Measurements from ENCODE around the gene LPO. TPM values are rescaled to one million over a fixed set of nuclear protein-coding genes. Genes with fewer than 3 reads are reported as not detected.

LPO gene
- total and polyA plus RNA-seq, 2 donors, result not detected

DNA sequence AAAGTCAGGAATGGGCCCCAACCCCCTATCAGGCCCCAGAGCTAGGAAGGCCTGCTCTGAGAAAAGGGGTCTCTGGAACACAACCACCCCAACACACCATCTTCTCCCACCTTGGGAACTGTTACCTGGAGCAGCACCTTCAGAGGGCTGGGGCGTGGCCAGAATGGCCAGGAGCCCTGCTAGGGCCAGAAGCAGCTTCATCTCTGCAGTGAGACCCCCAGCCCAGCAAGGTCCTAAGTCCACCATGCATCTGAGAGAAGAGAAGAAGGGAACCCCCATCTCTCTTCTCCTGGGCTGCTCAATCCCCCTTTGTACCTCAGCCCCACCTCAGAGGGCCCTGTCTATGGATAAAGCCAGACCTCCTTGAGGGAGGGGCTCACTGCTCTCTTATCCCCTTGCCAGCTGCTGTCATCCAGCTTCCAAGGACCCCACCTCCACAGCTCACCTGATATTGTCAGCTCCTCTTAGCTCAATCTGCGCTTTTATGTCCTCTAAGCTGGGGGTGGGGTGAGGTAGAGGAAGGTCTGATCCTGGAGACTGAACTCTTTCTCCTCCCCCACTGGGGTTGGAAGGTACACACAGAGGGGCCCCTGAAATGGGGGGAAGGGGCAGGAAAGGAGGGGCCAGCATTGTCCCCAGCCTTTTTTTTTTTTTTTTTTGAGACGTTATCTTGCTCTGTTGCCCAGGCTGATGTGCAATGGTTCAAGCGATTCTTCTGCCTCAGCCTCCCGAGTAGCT lies 42.3 kb downstream of the LPO start, which contains the start of gene MPO:
TSS of gene MPO (minus strand) at position 456 of the 738 bp plus-strand sequence. CDS start at position 279, 177 bp downstream.
- WGBS, result 86% methylated on average over 5 of the region's 5 CpGs
- H3K4me3 ChIP-seq (ENCODE audit: low read depth, low read length), result no peak within 1 kb of the TSS

DNA sequence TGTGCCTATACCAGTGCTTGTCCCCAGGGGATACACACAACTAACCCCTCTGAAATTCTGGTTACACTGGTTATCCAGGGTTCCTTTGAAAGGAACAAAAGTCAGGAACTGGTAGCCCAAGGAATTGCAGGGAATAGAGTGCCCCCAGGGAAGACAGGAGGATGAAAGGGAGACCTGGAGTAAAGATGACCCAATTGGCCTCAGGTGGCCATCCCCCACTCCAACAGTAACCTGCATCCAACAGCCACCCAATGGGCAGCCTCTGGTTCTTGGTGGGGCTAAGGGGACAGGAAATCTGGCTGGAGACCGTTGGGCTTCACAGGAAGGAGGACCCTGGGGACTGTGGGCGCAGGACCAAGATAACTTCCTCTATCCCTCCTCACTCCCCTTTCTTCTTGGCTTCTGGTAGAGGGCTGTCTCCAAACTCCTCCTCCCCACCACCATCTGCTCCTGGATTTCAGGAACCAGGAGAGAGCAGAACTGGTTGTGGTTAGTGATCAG lies 43.2 kb downstream of the LPO start:
- WGBS, result 32% methylated on average over 2 of the region's 2 CpGs
- DNase-seq (ENCODE audit: extremely low spot score), result no peak

More for the DNA sequence above, 42.3 kb downstream of the LPO start, which contains the start of gene MPO:
- no peak for DNase-seq (ENCODE audit: extremely low spot score)
- Histone ChIP-seq H3K36me3 (ENCODE audit: insufficient read depth) (no peaks in the 10 kb centered on the region), H3K4me1 (ENCODE audit: insufficient read depth) (no peaks in the 10 kb centered on the region), H3K27ac (ENCODE audit: low read depth) (no peak within 1 kb of the TSS)

DNA sequence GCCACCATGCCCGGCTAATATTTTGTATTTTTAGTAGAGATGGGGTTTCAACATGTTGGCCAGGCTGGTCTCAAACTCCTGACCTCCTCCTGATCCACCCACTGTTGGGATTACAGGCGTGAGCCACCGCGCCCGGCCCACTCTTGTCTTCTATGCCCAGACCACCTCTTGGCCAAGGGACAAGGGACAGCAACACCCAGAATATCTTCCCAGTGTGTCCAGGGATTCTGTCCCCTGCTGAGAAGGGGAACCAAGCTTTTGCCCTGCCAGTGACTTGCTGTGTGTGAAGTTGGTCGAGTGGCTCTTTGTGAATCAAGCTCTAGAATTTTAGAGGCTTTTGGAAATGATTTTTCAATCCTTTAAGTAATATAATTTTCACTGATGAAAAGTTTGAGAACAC lies 44.1 kb downstream of the LPO start:
- Histone ChIP-seq H3K4me1 (ENCODE audit: insufficient read depth) (no peaks in the 10 kb centered on the region), H3K36me3 (ENCODE audit: insufficient read depth) (no peaks in the 10 kb centered on the region), H3K27ac (ENCODE audit: low read depth) (no peak overlapping the region), H3K4me3 (ENCODE audit: low read depth, low read length) (no peak overlapping the region)
- DNase-seq (ENCODE audit: extremely low spot score), result no peak
- 90% methylated on average over 6 of the region's 6 CpGs for WGBS

More for the DNA sequence above, 43.2 kb downstream of the LPO start:
- Histone ChIP-seq H3K4me1 (ENCODE audit: insufficient read depth) (no peaks in the 10 kb centered on the region), H3K27ac (ENCODE audit: low read depth) (no peak overlapping the region), H3K36me3 (ENCODE audit: insufficient read depth) (no peaks in the 10 kb centered on the region), H3K4me3 (ENCODE audit: low read depth, low read length) (no peak overlapping the region)

DNA sequence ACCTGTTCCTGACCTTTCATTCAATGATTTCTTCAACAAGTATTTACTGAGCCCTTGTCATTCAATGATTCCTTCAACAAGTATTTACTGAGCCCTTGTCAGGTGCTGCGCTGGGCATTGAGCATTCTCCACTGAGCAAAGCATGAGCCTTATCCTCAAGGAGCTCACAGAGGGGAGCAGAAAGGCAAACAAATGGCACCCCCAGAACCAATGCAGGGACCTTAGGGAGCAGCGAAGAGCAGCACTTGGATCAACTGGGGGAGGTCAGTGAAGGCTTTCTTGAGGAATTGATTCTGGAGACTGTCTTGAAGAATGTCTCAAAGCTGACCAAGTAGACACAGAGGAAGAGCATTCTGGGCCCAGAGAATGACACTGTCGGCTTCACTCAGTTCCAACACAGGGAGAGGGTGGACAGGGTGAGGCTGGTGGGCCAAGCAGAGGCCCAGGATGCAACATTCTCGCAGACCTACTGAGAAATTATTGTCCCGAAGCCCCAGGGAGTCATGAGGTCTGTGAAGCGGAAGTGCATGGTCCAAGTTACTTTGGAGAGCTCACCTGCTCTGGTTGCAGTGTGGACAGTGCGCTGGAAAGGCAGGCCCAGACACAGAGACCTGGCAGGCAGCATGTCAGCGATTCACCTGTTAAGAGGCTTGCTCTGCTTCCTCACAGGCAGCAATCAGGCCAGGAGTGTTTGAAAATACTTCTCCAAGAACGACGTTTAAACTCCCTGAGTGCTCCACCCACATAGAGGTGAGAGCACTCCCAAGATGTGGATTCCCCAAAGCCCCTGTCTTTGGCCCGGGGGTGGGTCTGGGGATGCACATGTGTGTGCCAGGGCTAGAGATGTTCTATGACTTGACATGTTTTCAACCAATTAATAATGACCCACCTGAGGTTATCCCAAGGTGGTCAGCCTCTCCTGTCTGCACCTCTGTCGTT lies 45.6 kb downstream of the LPO start:
- DNase-seq (ENCODE audit: extremely low spot score), result no peak

DNA sequence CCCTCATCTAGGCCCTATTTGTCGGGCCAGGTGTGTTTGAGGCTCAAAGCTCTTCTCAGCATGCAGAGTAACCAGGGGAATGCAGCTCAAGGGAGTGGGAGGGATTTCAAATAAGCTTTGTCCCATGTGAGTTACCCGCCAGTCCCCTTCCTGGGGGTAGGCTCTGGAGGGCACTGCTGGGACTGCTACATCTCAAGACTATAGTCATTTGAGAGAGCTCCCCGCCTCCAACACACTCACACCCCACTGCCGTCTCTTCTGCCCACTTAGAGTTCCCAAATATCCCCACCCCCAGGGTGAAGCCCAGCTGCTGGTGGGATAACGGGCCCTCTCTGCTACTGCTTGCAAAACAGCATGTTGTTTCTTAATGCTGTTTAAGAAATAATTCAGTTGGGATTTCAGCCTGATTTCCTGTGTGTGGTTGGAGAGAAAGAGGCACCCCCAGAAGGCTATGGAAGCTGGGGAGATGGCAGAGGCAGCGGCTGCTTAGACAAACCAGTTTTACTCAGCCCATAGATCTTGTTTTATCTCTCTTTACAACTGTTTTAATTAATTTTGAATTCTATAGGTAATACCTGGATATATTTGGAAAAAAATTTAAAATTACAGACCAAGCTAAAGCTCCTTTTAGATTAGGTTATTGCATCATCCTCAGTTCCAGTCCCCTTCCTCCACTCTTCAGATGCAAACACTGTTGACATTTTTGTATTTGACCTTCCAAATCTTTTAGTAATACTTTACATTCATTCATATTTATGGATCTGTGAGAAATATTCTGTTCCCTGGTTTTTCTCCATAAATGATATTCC lies 46.4 kb downstream of the LPO start:
- Histone ChIP-seq H3K4me1 (ENCODE audit: insufficient read depth) (no peaks in the 10 kb centered on the region), H3K27ac (ENCODE audit: low read depth) (no peak overlapping the region), H3K36me3 (ENCODE audit: insufficient read depth) (no peaks in the 10 kb centered on the region), H3K4me3 (ENCODE audit: low read depth, low read length) (no peak overlapping the region)
- 40% methylated on average over 6 of the region's 6 CpGs for WGBS
- no peak for DNase-seq (ENCODE audit: extremely low spot score)

More for the DNA sequence above, 45.6 kb downstream of the LPO start:
- no peak overlapping the region for H3K4me3 ChIP-seq (ENCODE audit: low read depth, low read length)
- H3K27ac ChIP-seq (ENCODE audit: low read depth), result no peak overlapping the region
- 70% methylated on average over 12 of the region's 12 CpGs for WGBS
- H3K36me3 ChIP-seq (ENCODE audit: insufficient read depth), result no peaks in the 10 kb centered on the region
- H3K4me1 ChIP-seq (ENCODE audit: insufficient read depth), result no peaks in the 10 kb centered on the region

DNA sequence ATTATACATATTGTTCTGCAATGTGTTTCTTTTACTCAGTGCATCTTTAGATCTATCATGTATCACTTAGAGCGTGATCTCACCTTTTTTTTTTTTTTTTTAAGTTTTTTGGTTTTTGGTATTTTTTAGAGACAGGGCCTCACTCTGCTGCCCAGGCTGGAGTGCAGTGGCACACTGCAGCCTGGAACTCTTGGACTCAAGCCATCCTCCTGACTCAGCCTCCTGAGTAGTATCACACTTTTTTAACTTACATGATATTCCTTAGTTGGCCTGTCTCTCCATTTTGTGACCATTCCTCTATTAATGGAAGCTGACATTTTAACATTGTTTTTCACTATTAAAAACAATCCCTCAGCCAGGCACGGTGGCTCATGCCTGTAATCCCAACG lies 47.0 kb downstream of the LPO start:
- H3K4me1 ChIP-seq (ENCODE audit: insufficient read depth), result no peaks in the 10 kb centered on the region
- H3K4me3 ChIP-seq (ENCODE audit: low read depth, low read length), result no peak overlapping the region
- WGBS, result 84% methylated on average over 3 of the region's 3 CpGs
- no peaks in the 10 kb centered on the region for H3K36me3 ChIP-seq (ENCODE audit: insufficient read depth)
- H3K27ac ChIP-seq (ENCODE audit: low read depth), result no peak overlapping the region
- no peak for DNase-seq (ENCODE audit: extremely low spot score)

DNA sequence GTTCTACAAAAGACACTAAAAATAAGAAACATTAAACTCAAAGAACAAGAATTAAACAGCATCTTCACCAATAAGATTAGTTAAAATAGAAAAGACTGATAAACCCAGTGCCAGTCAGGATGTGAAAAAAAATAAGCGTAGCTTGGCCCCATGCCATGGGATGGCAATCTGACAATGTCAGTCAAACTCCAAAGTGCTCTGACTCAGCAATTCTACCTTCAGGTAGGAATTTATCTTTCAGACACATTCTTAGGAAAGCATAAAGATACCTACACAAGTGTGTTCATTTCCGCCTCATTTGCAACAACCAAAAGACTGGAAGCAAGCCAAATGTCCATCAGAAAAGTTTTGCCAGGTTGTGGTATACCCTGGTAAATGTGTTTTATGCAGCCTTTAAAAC lies 51.5 kb downstream of the LPO start:
- DNase-seq (ENCODE audit: extremely low spot score), result no peak
- H3K4me3 ChIP-seq (ENCODE audit: low read depth, low read length), result no peak overlapping the region
- 59% methylated on average over 2 of the region's 2 CpGs for WGBS

DNA sequence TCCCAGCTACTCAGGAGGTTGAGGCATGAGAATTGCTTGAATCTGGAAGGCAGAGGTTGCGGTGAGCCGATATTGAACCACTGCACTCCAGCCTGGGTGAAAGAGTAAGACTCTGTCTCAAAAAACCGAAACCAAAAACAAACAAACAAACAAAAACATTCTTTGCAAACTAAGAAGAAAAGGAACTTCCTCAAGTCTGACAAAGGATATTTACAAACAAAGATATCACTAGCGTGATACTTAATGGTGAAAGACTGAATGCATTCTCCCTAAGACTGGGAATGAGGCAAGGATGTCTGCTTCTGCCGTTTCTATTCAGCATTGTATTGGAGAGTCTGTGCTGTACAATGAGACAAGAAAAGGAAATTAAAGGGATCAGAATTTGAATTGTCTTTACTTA lies 52.9 kb downstream of the LPO start:
- Histone ChIP-seq H3K36me3 (ENCODE audit: insufficient read depth) (no peaks in the 10 kb centered on the region), H3K4me3 (ENCODE audit: low read depth, low read length) (no peak overlapping the region), H3K27ac (ENCODE audit: low read depth) (no peak overlapping the region), H3K4me1 (ENCODE audit: insufficient read depth) (no peaks in the 10 kb centered on the region)
- no peak for DNase-seq (ENCODE audit: extremely low spot score)
- WGBS, result 75% methylated on average over 5 of the region's 5 CpGs

More for the DNA sequence above, 51.5 kb downstream of the LPO start:
- Histone ChIP-seq H3K4me1 (ENCODE audit: insufficient read depth) (no peaks in the 10 kb centered on the region), H3K36me3 (ENCODE audit: insufficient read depth) (no peaks in the 10 kb centered on the region), H3K27ac (ENCODE audit: low read depth) (no peak overlapping the region)

DNA sequence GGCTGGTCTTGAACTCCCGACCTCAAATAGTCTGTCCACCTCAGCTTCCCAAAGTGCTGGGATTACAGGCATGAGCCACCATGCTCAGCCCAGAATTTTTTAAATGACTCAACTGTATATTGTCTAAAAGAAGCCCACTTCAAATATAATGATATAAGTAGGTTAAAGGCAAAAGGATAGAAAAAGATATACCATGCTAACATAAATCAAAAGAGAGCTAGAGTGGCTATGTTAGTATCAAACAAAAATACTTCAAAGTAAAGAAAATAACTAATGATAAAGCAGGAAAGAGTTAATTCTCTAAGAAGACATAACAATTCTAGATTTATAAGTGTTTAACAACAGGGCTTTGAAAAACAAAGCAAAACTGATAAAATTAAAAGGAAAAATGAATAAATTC lies 55.6 kb downstream of the LPO start:
- no peak for DNase-seq (ENCODE audit: extremely low spot score)
- Histone ChIP-seq H3K36me3 (ENCODE audit: insufficient read depth) (no peaks in the 10 kb centered on the region), H3K27ac (ENCODE audit: low read depth) (no peak overlapping the region), H3K4me1 (ENCODE audit: insufficient read depth) (no peaks in the 10 kb centered on the region), H3K4me3 (ENCODE audit: low read depth, low read length) (no peak overlapping the region)
- 93% methylated on average over 1 of the region's 1 CpG for WGBS

DNA sequence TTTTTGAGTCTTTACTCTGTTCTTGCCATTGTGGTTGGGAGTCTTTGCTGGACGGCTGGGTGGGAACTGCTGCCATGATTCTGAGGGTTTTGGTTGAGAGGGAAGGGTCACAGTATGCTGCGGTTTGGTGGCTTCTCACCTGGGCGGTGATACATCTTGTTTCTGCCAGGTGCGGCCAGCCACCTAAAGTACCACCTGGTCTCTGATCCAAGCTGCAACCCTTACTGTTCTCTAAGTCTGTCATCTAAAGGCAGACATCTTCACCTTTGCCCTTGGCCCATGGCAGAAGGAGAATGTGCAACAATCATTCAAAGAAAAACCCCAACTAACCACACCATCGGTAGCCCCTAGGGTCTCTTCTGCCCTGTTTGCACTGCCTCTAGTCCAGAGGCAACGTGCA lies 62.0 kb downstream of the LPO start:
- 88% methylated on average over 6 of the region's 6 CpGs for WGBS
- no peak overlapping the region for H3K4me3 ChIP-seq (ENCODE audit: low read depth, low read length)
- no peaks in the 10 kb centered on the region for H3K4me1 ChIP-seq (ENCODE audit: insufficient read depth)
- DNase-seq (ENCODE audit: extremely low spot score), result no peak
- H3K36me3 ChIP-seq (ENCODE audit: insufficient read depth), result no peaks in the 10 kb centered on the region
- no peak overlapping the region for H3K27ac ChIP-seq (ENCODE audit: low read depth)

DNA sequence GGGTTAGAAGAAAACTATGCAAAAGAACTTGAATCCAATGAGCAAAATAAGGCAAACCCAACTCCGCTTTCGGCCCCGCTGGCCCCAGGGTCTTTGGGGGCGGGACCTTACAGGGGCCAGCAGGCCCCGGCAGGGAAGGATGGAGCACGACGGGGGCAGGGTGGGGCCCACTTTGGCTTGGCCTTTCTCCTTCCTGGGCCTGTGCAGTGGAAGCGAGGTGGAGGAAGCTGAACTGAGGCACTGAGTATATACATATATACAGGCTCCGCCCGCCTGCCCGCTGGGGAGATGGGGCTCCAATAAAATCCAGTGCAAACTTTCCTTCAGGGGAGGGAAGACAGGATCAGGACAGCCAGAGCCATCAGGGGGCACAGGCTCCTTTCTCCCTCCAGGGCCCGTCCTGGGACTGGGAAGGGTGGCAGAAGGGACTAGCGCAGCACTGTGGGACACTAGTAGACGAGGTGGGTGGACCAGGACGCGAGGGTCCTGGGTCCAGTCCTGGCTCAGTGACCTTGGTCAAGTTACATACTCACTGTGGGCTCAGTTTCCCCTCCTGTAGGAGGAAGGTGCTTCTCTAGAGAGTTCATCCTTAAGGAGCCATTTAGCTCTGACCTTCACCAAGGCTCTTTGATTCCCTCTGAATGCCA lies 63.2 kb downstream of the LPO start:
- 81% methylated on average over 16 of the region's 16 CpGs for WGBS
- no peak for DNase-seq (ENCODE audit: extremely low spot score)
- no peaks in the 10 kb centered on the region for H3K4me1 ChIP-seq (ENCODE audit: insufficient read depth)
- no peak overlapping the region for H3K4me3 ChIP-seq (ENCODE audit: low read depth, low read length)
- no peaks in the 10 kb centered on the region for H3K36me3 ChIP-seq (ENCODE audit: insufficient read depth)
- no peak overlapping the region for H3K27ac ChIP-seq (ENCODE audit: low read depth)

DNA sequence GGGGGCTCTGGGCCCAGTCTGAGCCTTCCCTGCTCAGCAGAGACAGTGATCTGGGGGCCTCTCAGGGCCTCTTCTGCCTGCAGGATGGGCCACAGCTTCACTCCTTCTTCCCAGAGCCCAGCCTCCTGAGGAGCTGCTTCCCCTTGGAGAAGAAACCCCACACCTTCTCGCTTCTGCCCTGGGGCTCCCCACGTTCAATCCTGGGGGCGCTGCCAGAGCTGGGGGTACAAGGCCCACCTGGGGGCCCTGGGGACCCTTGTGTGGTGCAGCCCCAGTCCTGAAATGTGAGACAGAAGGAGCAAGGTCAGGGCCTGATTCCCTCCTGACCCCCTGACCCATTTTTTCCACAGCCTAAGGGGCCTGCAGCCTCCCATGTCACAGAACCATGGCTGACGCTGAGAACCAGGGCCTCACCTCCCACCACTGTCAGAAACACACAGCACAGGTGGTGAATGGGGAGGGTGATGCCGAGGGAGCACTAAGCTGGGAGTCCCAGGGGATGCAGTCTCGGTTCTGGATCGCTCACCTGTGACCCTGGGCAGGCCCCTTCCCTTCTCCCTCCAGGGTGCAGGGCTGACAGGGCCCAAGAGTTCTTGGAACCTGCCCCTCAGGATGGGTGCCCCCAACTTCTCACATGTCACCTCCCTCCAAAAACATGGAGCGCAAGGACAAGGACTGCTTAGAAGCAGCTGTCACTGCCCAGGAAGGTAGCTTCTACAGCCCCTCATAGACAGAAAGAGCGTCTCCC lies 64.0 kb downstream of the LPO start:
- Histone ChIP-seq H3K36me3 (ENCODE audit: insufficient read depth) (no peaks in the 10 kb centered on the region), H3K27ac (ENCODE audit: low read depth) (no peak overlapping the region), H3K4me1 (ENCODE audit: insufficient read depth) (no peaks in the 10 kb centered on the region), H3K4me3 (ENCODE audit: low read depth, low read length) (no peak overlapping the region)
- 94% methylated on average over 9 of the region's 9 CpGs for WGBS
- no peak for DNase-seq (ENCODE audit: extremely low spot score)

Data from urinary bladder (tissue), 4 donors.